Measurements from ENCODE around the gene TRAIP.
"Not testable (repeated sequence)": the region's sequence is repeated elsewhere in the genome, so short reads cannot be mapped to it uniquely, and the experiment has no call there.

Gene TRAIP

DNA sequence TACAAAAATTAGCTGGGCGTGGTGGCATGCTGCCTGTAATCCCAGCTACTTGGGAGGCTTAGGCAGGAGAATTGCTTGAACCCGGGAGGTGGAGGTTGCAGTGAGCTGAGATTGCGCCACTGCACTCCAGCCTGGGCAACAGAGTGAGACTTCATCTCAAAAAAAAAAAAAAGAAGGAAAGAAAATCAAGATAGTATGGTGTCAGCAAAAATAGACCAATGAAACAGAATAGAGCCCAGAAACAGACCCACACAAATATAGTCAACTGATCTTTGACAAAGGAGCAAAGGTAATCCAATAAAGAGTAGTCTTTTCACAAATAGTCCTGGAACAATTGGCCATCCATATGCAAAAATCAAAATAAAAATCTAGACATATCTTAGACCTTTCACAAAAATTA, 33.2 kb downstream of the TRAIP start:
- not testable (repeated sequence) for DNase-seq (ENCODE audit: low spot score)

DNA sequence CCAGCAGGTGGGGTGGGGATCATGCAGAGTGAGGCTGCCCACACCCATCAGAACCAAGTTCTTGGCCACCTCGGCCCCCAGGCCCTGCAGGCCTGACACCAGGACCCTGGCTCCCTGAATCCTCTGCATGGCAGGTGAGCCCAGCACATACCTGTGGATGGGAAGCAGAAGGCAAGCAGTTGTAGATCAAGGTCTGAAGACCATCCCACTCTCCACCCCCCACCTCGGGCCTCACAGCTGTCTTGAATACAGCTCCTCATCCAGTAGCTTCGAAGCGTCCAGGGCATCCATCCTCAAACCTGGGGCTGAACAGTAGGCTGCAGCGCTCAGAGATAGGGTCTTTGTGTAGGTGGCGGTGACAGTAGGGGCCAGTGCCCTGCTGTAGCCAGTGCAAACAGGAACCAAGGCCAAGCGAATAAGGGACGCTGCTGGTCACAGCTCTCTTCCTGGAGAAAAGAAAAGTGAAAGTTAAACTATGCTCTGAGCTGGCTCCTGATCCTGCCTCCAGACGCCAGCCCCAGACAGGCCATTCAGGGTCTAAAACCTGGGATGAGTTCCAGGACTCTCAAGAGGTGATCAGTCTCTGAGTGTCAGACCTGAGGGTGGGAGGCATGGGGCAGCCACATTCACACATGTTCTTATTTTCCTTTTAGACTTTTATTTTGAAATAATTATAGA, 42.7 kb downstream of the TRAIP start, which contains the start of gene UBA7:
UBA7 (minus strand) TSS at position 457 of the 678 bp plus-strand sequence; CDS start at position 291, 166 bp downstream.
- DNase-seq (ENCODE audit: low spot score) = peak; percentile 78

DNA sequence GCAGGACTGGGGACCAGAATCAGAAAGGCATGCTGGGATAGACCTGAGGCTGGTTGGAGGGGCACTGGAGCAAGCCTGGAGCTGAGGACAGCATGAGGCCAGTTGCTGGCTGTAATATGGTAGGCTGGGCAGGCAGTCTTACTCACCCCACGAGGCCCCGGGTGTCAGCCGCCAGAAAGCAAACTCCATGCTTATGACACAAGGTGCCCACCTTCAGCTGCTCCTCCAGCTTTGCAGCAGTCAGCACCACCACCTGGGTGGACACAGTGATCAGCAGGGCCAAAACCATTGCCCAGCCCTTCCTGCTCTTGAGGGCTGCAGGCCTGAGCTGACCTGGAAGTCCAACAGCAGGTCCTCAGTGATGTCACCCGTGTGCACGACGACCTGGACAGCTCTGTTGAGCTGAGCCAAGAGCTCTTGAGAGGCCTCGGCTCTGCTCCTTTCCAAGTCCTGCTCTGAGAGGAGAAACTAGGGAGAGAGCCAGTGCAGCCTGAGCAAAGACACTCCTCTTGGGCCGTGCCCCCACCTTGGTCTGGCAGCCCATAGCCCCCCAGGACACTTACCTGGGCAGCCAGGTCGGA, 43.4 kb downstream of the TRAIP start:
- no peak for DNase-seq (ENCODE audit: low spot score)

DNA sequence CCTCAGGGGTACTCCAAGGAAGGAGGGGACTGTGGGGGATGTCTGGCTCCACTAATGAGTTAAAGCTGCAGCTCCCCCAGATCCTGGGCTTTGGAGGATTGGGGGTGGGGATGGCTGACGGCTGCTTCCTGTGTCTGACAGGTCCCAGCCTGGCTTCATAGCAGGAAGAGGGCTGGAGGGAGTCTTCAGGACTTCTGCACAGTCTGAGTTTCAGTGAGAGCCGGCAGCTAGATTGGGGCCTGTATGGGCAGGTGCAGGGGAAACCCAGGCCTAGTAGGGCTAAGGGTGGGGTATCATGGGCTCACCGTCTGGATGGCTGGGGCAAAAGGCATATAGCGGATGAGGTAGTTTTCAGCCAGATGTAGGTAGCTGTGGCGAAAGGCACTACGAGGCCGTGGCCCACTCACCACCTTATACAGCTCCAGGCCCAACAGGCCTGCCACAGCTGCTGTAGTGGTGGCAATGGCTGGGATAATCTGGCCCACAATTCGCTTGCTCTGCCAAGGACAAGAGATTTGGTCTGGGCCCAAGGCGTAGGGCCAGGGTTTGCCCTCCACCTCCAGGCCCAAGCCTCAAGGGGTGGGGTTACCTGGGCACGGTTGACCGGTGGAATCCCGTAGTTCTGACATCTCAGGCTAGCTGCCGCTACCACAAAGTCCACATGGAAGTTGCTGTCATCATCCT, 48.8 kb downstream of the TRAIP start:
- DNase-seq (ENCODE audit: low spot score) = no peak

DNA sequence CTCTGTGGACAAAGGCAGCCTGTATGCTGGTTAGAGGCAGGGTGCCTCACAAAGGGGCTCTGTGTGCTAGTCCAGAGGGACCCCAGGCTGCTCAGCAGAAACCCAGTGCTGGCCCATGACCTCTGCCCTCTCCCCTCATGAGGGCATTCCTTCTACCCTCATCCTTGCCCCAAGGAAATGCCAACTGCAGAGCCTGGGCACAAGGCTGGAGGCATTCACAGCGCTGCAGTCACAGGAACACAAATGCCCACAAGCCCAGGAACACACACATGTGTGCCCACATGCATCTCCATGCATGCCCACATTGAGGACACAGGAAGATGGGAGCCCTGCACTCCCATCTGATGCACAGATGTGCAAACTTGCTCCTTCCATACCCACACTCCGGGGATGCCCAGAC, 49.5 kb downstream of the TRAIP start:
- DNase-seq (ENCODE audit: low spot score) = no peak

DNA sequence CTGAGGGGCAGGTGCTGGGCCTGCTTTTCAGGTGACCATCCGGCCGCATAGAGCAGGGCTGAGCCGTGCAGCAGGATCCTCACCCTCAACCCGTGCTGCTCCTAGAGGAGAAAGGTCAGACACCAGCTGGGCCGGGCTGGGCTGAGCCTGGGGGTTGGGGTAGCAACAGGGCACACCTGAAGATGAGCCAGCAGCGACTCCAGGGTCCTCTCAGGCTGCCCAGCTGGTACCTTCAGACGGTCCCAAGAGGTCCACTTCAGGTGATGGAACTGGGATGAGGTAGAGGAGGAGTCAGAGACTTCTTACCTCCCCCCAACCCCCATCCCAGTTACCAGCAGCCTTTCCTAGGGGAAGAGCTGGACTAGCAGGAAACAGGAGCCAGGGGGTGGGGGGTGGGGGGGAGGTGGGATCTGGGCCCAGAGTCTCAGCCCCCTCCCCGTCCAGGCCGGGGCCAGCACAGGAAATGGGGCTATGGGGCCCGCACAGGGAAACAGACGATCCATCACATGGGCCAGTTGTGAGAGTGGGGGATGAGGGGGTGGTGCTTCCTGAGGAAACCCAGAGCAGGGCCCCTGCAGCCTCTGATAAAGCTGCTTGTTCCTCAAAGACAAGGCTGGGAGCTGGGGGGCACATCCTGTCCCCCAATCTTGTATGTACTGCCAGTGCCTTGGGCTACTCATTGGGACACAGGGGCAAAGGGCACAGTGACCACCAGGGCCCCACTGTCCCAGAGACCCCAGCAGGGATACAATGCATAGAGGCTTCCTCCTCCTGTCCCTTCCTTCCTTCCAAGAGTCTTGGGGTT, 50.3 kb downstream of the TRAIP start:
- no peak for DNase-seq (ENCODE audit: low spot score)

DNA sequence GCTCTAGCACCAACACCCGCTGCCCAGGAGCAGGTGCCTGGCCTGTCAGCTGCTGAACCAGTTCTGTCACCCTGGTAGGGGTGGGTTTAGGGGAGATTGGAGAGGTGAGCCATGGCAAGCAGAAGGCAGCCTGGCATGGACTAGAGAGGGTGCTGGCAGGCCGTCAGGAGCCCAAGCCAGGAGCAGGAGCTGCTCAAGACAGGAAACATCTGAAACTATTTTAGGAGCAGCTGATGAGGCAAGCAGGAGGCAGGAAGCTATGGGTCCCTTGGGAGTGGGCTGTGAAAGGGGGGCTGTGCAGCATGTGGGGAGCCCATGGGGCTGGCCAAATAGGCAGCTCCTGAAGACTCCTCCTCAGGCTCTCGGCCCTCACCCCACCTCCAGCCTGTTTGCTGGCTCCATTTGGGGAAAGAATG, 51.0 kb downstream of the TRAIP start:
- no peak for DNase-seq (ENCODE audit: low spot score)

DNA sequence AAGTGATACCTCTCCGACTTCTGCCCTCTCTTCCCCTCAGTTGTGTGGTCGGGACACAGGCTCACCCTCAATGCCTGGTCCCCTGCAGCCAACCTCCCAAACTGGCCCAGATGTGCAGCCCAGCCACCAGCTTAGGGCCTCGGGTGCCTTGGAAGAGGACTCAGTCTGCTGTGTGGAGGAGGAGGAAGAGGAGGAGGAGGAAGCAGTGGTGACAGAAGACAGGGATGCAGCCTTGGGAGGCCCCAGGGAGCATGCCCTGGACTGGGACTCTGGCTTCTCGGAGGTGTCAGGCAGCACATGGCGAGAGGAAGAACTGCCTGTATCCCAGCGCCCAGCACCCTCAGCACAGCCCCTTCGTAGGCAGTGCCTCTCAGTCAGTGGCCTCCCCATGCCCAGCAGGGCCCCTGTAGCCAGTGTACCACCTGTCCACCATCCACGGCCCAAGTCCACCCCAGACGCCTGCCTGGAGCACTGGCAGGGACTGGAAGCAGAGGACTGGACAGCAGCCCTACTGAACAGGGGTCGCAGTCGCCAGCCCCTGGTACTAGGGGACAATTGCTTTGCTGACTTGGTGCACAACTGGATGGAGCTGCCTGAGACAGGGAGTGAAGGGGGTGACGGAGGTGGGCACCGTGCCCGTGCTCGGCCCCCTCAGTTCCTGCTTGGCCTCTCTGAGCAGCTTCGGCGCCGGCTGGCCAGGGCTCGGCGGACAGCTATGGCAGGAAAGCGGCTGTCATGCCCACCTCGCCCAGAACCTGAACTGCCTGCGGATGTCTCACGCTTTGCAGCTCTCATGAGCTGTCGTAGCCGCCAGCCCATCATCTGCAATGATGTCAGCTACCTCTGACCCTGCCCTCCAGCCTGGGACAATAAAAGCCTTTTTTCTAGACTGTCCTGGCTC, 52.0 kb downstream of the TRAIP start:
- DNase-seq (ENCODE audit: low spot score) = no peak

DNA sequence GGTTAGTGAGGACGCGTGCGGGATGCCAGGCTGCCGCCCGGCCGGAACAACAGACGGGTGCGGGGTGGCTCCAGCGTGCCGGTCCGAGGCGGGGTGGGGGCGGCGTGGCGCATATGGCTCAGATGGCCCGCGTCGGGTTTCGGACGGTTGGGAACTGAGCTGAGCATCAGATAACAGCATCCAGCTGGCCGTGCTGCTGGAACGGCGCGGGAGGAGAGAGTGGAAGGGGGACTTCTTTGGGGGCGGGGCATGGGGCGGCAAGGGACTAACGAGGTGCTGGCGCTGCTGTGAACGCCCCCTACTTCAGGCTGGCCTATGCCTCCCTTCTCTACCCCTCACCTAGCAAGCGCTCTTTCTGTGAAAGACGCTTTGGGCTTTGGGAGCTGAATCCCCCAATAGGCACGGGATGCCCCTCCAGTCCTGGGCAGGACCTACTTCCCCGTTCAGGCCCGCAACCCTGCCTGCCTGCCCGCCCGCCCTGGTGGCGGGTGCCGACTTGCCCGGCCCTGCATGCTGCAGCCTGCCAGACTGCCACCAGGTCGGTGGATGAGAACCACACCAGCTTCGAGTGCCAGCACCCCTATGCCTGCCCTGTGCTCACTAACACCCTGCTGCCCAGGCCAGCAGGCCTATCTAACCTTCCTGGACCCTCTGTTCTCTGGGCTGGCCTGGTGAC, 52.8 kb downstream of the TRAIP start:
- DNase-seq (ENCODE audit: low spot score) = no peak

DNA sequence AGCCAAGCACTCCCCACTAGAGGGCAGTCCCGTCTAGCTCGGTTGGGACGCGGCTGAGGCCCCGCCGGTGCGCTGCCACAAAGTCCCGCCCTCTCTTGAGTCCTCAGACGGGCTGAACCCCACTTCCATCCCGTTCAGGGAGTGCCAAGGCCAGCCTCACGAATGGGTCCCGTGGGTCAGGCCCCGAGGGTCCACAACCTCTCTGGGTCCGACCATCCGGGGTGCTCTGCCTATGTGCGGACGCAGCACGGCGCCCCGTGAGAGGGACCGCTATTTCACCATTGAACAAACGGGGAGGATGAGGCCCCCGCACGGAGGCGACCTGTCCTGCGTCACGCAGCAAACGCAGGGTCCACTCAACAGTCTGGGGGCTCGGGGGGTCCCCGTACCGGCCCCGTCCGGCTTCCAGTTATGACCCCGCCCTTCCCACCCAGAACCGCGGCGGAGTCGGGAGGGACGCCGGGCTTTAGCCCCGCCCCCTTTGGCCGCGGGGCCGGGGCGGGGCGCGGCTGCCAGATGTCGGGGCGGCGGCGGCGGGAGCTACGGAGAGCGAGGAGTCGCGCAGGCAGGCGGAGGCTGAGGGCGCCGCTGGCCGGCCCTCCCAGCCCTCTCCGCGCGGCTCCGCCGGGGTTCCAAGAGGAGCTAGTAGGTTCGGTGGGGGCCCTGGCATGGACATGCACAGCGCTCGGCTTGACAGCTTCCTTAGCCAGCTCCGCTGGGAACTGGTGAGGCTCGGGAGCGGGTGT, 53.5 kb downstream of the TRAIP start, which contains the start of gene INKA1:
INKA1 (plus strand) TSS at position 543 of the 746 bp plus-strand sequence; CDS start at position 675, 132 bp downstream.
- DNase-seq (ENCODE audit: low spot score) = peak; percentile 79

DNA sequence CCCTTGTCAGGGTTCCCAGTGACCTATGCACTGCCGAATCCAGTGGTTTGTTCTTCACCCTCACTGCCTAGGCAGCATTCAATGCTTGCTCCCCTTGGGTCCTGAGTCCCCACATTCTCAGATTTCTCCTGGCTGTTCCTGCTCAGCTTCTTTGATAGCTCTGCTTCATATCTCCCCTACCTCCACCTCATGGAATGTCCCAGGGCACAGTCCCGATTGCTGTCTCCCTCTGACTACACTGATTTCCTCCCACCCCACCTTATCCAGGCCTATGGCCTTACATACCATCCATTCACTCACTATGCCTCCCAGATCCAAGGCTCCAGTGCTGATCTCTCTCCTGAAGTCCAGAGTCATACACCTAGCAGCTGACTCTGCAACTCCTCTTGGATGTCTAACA, 55.2 kb downstream of the TRAIP start:
- no peak for DNase-seq (ENCODE audit: low spot score)

DNA sequence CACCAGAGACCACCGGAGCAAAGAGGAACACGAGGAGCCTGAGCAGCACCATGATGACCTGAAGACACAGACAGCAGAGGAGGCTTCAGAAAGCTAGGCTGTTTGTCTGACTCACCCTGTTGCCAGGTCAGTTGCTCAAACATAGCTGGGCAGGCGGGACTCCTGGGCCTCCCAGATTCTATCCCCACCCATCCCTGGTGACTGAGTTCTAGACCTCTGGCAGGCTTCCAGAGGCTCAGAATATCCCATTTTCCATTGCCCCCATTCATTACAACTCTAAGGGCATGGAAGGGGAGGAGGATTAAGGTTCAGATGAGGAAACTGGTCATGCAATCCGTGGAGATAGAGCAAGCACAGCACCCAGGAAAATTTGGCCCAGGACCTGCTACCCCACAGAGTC, 56.6 kb downstream of the TRAIP start, which contains the start of gene CDHR4:
CDHR4 (minus strand) TSS at position 113 of the 400 bp plus-strand sequence; CDS start at position 52, 61 bp downstream.
- DNase-seq (ENCODE audit: low spot score) = no peak

DNA sequence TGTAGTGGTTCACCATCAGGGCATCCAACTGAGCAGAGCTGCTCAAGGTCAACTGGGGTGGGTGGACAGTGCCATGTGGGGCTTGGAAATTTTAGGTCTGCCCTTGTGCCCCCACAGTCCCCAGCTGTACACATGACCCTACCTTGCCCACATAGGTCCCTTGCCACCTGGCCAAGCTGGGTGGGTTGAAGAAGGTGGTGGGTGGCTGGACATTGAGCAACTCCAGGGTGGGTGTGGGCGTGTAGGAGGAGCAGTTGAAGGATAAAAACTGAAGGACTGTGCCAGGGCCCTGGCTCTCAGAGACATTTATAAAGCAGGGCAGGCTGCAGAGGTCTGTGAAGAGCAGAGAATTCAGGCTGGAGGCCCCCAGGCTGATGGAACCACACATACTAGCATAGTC, 57.3 kb downstream of the TRAIP start:
- no peak for DNase-seq (ENCODE audit: low spot score)

DNA sequence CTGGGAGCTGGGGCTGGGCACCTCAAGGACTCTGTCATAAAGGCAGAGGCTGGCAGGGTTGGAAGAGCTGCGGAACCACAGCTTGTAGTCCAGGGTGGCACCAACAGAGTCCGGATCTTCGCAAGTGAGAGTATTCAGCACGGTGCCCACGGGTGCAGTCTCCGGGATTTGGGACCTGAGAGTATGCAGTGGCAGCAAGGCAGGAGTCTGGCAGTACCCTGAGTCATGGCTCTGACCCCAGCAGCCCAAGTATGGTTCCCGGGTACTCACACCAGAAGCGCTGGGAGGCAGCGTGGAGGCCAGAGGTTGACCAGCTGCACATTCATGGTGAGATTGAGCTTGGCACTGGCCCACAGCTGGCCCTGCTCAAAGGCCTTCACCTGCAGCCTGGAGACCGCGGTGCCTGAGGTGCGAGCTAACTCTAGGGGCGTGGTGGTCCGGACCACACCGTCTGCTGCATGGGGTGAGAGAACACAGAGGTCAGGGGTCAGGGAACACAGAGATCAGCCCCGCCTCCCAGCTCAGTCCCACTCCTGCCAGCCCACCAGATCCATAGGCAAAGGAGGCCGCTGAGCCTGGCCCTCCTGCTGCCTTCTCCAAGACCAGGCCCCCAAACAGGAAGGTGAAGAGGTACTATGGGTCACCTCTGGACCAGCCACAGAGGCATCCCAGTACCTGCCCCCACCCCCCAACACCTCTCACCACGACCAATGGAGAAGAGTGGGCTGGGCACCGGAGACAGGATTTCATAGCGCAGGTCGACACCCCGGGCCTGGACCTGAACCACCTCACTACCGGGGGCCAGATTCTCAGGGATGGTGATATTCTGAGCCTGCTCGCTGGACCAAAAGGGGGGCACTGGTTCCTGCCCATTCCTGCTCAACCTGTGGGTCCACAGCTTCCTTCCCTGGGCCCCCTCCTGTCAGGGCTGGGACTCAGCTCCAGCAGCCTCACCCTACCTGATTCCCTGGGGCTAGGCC, 61.1 kb downstream of the TRAIP start:
- no peak for DNase-seq (ENCODE audit: low spot score)

DNA sequence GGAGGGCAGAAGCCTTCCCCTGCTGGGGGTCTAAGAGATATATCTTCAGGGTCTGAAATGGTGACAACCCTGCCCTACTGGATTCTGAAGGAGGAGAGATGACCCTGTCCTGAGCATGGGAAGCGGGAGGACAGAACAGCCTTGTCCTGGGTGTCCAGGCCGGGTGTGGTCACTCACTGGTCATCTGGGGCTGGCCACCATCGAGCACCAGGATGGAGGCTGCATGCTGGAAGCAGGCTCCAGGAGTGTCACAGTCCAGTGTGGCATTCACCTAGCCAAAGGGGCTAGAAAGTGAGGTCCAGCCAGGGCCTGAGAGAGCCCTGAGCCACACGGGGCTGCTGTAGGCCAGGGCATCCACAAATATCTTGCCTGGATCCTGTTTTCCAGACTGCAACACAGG, 61.9 kb downstream of the TRAIP start:
- no peak for DNase-seq (ENCODE audit: low spot score)

DNA sequence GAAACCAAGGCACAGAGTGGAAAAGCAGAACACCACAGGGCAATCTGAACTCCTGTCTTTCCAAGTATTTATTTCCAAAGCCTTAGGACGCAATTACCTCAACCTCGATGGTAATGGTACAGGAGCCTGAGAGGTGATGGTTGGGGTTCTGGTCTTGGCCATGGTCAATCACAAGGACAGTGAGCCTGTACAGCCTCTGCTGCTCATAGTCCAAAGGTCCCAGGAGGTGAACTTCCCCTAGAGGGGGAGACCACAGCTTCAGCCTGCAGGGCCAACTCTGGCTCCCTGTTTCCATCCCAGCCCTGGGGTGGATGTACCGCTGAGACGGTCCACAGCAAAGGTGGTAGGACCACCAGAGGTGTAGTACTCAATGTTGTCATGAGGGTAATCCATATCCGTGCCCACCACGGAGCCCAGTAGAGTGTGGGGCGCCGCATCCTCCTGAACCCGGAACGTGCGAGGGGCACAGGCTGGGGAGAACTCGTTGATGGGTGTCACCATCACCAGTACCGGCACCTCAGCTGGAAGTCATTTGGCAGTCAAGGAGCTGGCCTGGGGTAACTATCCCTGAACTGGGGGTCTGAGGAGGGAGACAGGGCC, 62.8 kb downstream of the TRAIP start:
- DNase-seq (ENCODE audit: low spot score) = no peak

DNA sequence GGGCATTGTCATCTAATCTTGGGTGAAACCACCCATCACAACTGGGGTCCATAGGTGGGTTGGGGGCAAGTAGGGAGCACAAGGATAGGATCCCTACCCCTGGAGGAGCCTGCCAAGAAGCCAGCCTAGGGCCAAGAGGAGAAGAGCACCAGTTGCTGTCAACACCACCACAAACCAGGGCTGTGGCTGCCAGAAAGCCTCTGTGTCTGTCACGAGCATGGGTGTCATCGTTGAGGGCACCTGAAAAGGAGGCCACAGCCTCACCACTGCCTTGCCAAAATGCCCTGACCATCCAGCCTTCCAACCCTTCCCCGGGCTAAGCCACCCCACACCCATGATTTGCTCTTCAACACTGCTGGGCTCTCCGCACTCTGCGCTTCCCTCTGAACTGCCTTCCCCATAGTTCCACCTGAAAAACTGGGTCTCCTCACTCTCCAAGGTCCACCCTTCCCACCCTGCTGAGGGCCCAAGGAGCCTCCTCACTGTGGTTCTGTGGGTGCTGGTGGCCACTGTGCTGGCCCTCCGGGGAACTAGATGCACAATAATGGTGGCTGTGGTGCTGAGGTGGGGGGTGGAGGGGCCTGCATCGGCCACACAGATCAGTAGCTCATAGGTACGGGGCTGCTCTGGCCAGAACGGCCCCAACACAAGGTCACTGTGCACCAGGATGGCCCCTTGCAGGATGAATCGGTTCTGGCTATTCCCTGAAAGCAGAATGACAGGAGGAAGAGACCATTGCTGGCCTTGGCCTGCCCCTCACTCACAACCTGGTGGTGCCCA, 63.8 kb downstream of the TRAIP start:
- DNase-seq (ENCODE audit: low spot score) = no peak

Measured in COLO829 (cell line).